Stomach (tissue), 9 donors: ENCODE results near the gene DDX39B. TPM values are rescaled to one million over a fixed set of nuclear protein-coding genes. Genes with fewer than 3 reads are reported as not detected.

Source experiments
- DNase-seq, 2 donors: peaks; one replicate each; pipeline versions ENCODE4 v3.0.0 to v3.0.0-alpha.2; 2013 to 2019
- H3K27ac ChIP-seq, 5 donors: fragments of 200-600 bp in 4 of 5; sonication (generic) in 4 of 5; one replicate each; pipeline ENCODE4 v1.5.1; 2013 to 2019; ENCODE audit warnings: mild to moderate bottlenecking in 1 of 5, moderate library complexity in 1 of 5
- H3K27me3 ChIP-seq, 3 donors: fragments of 200-600 bp; sonication (generic); one replicate each; pipeline ENCODE4 v1.5.1; 2017 to 2019; ENCODE audit warnings: mixed run types in 1 of 3
- H3K36me3 ChIP-seq, 4 donors: fragments of 200-600 bp; sonication (generic); 1 replicate in 3 of 4; 2 replicates in 1 of 4; pipeline ENCODE4 v1.5.1; 2016 to 2019
- H3K4me1 ChIP-seq, 4 donors: fragments of 200-600 bp; sonication (generic); one replicate each; pipeline ENCODE4 v1.5.1; 2016 to 2019
- H3K4me3 ChIP-seq, 4 donors: fragments of 200-600 bp; sonication (generic) in 3 of 4; one replicate each; pipeline ENCODE4 v1.5.1; 2016 to 2019; ENCODE audit warnings: mild to moderate bottlenecking in 1 of 4
- H3K9me3 ChIP-seq, 4 donors: fragments of 200-600 bp; sonication (generic); one replicate each; pipeline ENCODE4 v1.5.1; 2016 to 2019
- EP300 ChIP-seq: sonication (generic); formaldehyde crosslinking; IDR thresholded peaks from one replicate; pipeline ENCODE4 v1.6.1; 2017; ENCODE audit warnings: antibody characterized with exemption
- POLR2A ChIP-seq, 4 donors: fragments of 450-650 bp; IDR thresholded peaks; one replicate each; pipeline ENCODE4 v1.6.1; 2016; ENCODE audit warnings: antibody characterized with exemption in 4 of 4, control low read depth in 2 of 4, mild to moderate bottlenecking in 1 of 4, moderate library complexity in 1 of 4
- POLR2AphosphoS5 ChIP-seq, 3 donors: sonication (generic); formaldehyde crosslinking; IDR thresholded peaks; one replicate each; pipeline ENCODE4 v1.6.1; 2016; ENCODE audit warnings: antibody characterized with exemption in 3 of 3
- WGBS, 5 donors: extraction: QIAGEN DNeasy Blood & Tissue Kit in 3 of 5; methylation state at CpG; one replicate each; pipeline versions ENCODE4 v1.1.5 to v1.1.7; 2013 to 2018; 5-methylcytosine and 5-hydroxymethylcytosine counted together
- intact Hi-C: fragments of 100-400 bp; cut with DNase I; formaldehyde crosslinking; loops from one replicate; pipeline ENCODE4 v1.15.1; 2023; ENCODE audit warnings: low total_unique reads
- polyA plus RNA-seq, 3 donors: library from polyadenylated mRNA; stranded (reverse); fragments of 200-250 nt; gene quantifications; one replicate each; pipeline ENCODE4 v1.2.3, GENCODE V29; 2013
- small RNA-seq, 4 donors: library from RNA; depleted of rRNA; stranded (forward); fragments of <200 nt; gene quantifications; one replicate each; pipeline ENCODE3, GENCODE V24; 2016
- total RNA-seq, 5 donors: library from RNA; depleted of rRNA; stranded (reverse); fragments of >200 nt; gene quantifications; one replicate each; pipeline versions ENCODE4 v1.1.0 to v1.2.3, GENCODE V29; 2014 to 2016
- TF ChIP-seq, protein P1 (sequence below), 7 experiments: fragments of 450-650 bp in 4 of 7; fragments of 200-600 bp in 3 of 7; sonication (generic) in 3 of 7; IDR thresholded peaks; one replicate each; pipeline ENCODE4 v1.5.1; 2016 to 2019; ENCODE audit warnings: antibody characterized with exemption in 7 of 7, control low read depth in 2 of 7, mild to moderate bottlenecking in 1 of 7
- donor health status: healthy with polysubstance abuse.
- donor health status: Bipolar disorder and iron deficiency.
- donor health status: healthy.

DDX39B gene
- total and polyA plus RNA-seq, 8 donors = 198 to 445 (median 255) TPM

DNA sequence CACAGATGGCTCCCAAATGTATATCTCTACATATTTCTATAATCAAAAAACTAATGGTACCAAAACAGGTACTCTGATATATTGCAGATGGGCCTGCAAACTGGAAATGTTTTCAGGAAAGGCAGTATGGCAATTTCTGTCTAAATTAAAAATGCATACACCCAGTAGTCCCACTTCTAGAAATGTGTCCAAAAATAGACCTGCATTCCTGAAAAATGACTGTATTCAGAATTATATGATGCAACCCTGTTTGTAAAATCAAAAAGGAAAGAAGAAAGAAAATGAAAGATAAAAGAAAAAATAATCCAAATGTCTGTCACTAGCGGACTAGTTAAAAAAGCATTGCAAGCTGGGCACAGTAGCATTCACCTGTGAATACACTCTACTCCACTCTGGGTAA lies 56.7 kb downstream of the DDX39B start:
- H3K27ac ChIP-seq = no peak overlapping the region
- no peaks in the 10 kb centered on the region for H3K27me3 ChIP-seq
- no peaks in the 10 kb centered on the region for H3K4me1 ChIP-seq
- TF ChIP-seq, protein P1, sequence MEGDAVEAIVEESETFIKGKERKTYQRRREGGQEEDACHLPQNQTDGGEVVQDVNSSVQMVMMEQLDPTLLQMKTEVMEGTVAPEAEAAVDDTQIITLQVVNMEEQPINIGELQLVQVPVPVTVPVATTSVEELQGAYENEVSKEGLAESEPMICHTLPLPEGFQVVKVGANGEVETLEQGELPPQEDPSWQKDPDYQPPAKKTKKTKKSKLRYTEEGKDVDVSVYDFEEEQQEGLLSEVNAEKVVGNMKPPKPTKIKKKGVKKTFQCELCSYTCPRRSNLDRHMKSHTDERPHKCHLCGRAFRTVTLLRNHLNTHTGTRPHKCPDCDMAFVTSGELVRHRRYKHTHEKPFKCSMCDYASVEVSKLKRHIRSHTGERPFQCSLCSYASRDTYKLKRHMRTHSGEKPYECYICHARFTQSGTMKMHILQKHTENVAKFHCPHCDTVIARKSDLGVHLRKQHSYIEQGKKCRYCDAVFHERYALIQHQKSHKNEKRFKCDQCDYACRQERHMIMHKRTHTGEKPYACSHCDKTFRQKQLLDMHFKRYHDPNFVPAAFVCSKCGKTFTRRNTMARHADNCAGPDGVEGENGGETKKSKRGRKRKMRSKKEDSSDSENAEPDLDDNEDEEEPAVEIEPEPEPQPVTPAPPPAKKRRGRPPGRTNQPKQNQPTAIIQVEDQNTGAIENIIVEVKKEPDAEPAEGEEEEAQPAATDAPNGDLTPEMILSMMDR (IDR thresholded peaks at IDR 0.05) = no peak
- TF ChIP-seq POLR2AphosphoS5 (IDR thresholded peaks at IDR 0.05) (no peak), EP300 (no peak), POLR2A (IDR thresholded peaks at IDR 0.05) (no peak)
- WGBS, 5 donors = 69 to 93% (median 89%) methylated on average over 1 of the region's 1 CpG
- no peaks in the 10 kb centered on the region for H3K9me3 ChIP-seq
- H3K36me3 ChIP-seq = no peaks in the 10 kb centered on the region
- DNase-seq = no peak
- no peak overlapping the region for H3K4me3 ChIP-seq
- intact Hi-C loops = no loop called here

DNA sequence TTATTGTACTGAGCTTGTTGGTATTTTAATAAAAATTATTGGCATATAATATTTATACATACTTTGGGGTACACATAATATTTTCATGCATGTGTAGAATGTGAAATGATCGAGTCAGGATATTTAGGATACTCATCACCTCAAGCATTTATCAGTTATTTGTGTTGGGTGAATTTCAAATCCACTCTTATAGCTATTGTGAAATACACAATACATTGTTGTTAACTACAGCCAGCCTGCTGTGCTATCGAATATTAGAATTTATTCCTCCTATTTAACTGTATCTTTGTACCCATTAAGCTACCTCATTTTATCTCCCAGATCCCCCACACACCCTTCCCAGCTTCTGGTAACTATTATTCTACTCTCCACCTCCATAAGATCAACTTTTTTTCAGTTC lies 58.4 kb downstream of the DDX39B start:
- Histone ChIP-seq H3K36me3 (no peaks in the 10 kb centered on the region), H3K9me3 (no peaks in the 10 kb centered on the region), H3K27ac (no peak overlapping the region), H3K4me3 (no peak overlapping the region), H3K27me3 (no peaks in the 10 kb centered on the region), H3K4me1 (no peaks in the 10 kb centered on the region)
- no peak for DNase-seq
- intact Hi-C loops = no loop called here
- WGBS, 5 donors = 45 to 74% (median 49%) methylated on average over 2 of the region's 2 CpGs
- TF ChIP-seq, protein P1 (IDR thresholded peaks at IDR 0.05) = no peak
- no peak for TF ChIP-seq POLR2AphosphoS5 (IDR thresholded peaks at IDR 0.05)
- TF ChIP-seq POLR2A (IDR thresholded peaks at IDR 0.05) = no peak
- TF ChIP-seq EP300 = no peak

DNA sequence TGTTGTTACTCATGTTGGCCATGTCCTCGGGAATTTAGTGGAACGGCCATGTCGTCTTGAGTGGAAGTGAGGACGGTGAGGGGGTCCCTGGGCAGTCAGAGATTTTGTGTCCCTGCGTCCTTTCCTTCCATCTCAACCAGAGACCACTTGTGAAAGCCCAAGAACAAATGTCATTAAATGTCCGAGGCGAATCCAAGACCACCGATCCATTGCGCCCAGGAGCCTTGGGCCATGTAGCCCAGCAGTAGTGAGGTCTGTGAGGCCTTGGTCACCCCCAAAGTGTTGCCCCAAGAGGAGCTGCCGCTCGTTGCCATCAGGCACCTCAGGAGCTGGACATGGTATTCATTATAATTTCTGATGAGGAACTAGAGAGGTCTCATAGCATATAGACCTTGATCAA lies 61.2 kb downstream of the DDX39B start:
- no peak for TF ChIP-seq POLR2A (IDR thresholded peaks at IDR 0.05)
- TF ChIP-seq, protein P1 (IDR thresholded peaks at IDR 0.05) = no peak
- TF ChIP-seq POLR2AphosphoS5 (IDR thresholded peaks at IDR 0.05) = no peak
- TF ChIP-seq EP300 = no peak
- intact Hi-C loops = no loop called here

More for the DNA sequence above, 61.2 kb downstream of the DDX39B start:
- Histone ChIP-seq H3K36me3 (no peaks in the 10 kb centered on the region), H3K27ac (no peak overlapping the region), H3K4me1 (no peaks in the 10 kb centered on the region), H3K4me3 (no peak overlapping the region), H3K27me3 (no peaks in the 10 kb centered on the region), H3K9me3 (no peaks in the 10 kb centered on the region)
- DNase-seq = no peak
- WGBS, 5 donors = 81 to 89% (median 86%) methylated on average over 11 of the region's 11 CpGs

Small RNAs within 50 kb of the gene (small RNA-seq; reads per million reads assigned to genes)
- gene AL663061.1 (0 reads per million in 4 donors), gene RF00019 (0 reads per million in 4 donors), gene SNORD117 (107 to 376 (median 246) reads per million in 4 donors), gene SNORD84 (0 reads per million in 4 donors)

Other genes starting within 250 kb of the DDX39B start
- 1,000 to 10,000 TPM in 3 of 5 donors, 100 to 1,000 TPM in 2; 134 to 1,907 (median 1,119) TPM for gene HLA-B, start 184.8 kb downstream of the DDX39B start, total RNA-seq
- gene HLA-B, start 184.8 kb downstream of the DDX39B start, polyA plus RNA-seq = 100 to 1,000 TPM; 302 to 830 (median 436) TPM
- gene MICA, start 138.4 kb downstream of the DDX39B start, total RNA-seq = 10 to 100 TPM in 3 of 5 donors, 1 to 10 TPM in 2; 2.0 to 13.4 (median 11.1) TPM
- gene MICA, start 138.4 kb downstream of the DDX39B start, polyA plus RNA-seq = 10 to 100 TPM in 2 of 3 donors, 1 to 10 TPM in 1; 9.9 to 13.6 (median 13.1) TPM
- gene MICB, start 43.9 kb downstream of the DDX39B start, total RNA-seq = 1 to 10 TPM in 1 of 5 donors, under 1 TPM in 2, not detected in 2; 0.29 to 1.7 (median 0.89) TPM
- 1 to 10 TPM in 1 of 3 donors, under 1 TPM in 2; 0.76 to 1.4 (median 0.83) TPM for gene MICB, start 43.9 kb downstream of the DDX39B start, polyA plus RNA-seq
- not detected for gene MCCD1, start 13.0 kb downstream of the DDX39B start, total RNA-seq
- not detected for gene MCCD1, start 13.0 kb downstream of the DDX39B start, polyA plus RNA-seq
- 1 to 10 TPM in 2 of 5 donors, under 1 TPM in 1, not detected in 2; 0.87 to 4.6 (median 2.3) TPM for gene ATP6V1G2, start 4.6 kb upstream of the DDX39B start, total RNA-seq
- gene ATP6V1G2, start 4.6 kb upstream of the DDX39B start, polyA plus RNA-seq = 1 to 10 TPM in 2 of 3 donors, under 1 TPM in 1; 0.98 to 3.7 (median 1.2) TPM
- 10 to 100 TPM in 4 of 5 donors, under 1 TPM in 1; 0.45 to 51.9 (median 13.6) TPM for gene NFKBIL1, start 5.6 kb upstream of the DDX39B start, total RNA-seq
- 10 to 100 TPM; 23.9 to 45.1 (median 29.9) TPM for gene NFKBIL1, start 5.6 kb upstream of the DDX39B start, polyA plus RNA-seq
- gene LTA, start 30.3 kb upstream of the DDX39B start, total RNA-seq = not detected
- gene LTA, start 30.3 kb upstream of the DDX39B start, polyA plus RNA-seq = under 1 TPM in 1 of 3 donors, not detected in 2; 0.18 TPM
- gene TNF, start 33.6 kb upstream of the DDX39B start, total RNA-seq = under 1 TPM in 1 of 5 donors, not detected in 4; 0.58 TPM
- gene TNF, start 33.6 kb upstream of the DDX39B start, polyA plus RNA-seq = under 1 TPM in 2 of 3 donors, not detected in 1; 0.28 to 0.31 TPM
- 1 to 10 TPM in 1 of 5 donors, not detected in 4; 4.8 TPM for gene LTB, start 40.4 kb upstream of the DDX39B start, total RNA-seq
- 10 to 100 TPM in 1 of 3 donors, 1 to 10 TPM in 2; 4.2 to 13.4 (median 9.0) TPM for gene LTB, start 40.4 kb upstream of the DDX39B start, polyA plus RNA-seq
- gene LST1, start 44.3 kb upstream of the DDX39B start, total RNA-seq = 1 to 10 TPM in 2 of 5 donors, not detected in 3; 2.9 to 6.7 TPM
- 10 to 100 TPM in 2 of 3 donors, 1 to 10 TPM in 1; 8.8 to 35.4 (median 26.7) TPM for gene LST1, start 44.3 kb upstream of the DDX39B start, polyA plus RNA-seq
- not detected for gene NCR3, start 51.0 kb upstream of the DDX39B start, total RNA-seq
- gene NCR3, start 51.0 kb upstream of the DDX39B start, polyA plus RNA-seq = under 1 TPM in 1 of 3 donors, not detected in 2; 0.25 TPM
- gene AIF1, start 73.2 kb upstream of the DDX39B start, total RNA-seq = 10 to 100 TPM in 2 of 5 donors, 1 to 10 TPM in 2, not detected in 1; 3.2 to 38.3 (median 15.6) TPM
- 10 to 100 TPM; 28.2 to 74.2 (median 68.7) TPM for gene AIF1, start 73.2 kb upstream of the DDX39B start, polyA plus RNA-seq
- gene PRRC2A, start 78.7 kb upstream of the DDX39B start, total RNA-seq = 100 to 1,000 TPM in 3 of 5 donors, 10 to 100 TPM in 2; 49.4 to 125 (median 107) TPM
- gene PRRC2A, start 78.7 kb upstream of the DDX39B start, polyA plus RNA-seq = 100 to 1,000 TPM in 1 of 3 donors, 10 to 100 TPM in 2; 56.4 to 109 (median 80.8) TPM
- gene BAG6, start 110.7 kb upstream of the DDX39B start, total RNA-seq = 100 to 1,000 TPM; 111 to 169 (median 141) TPM
- 100 to 1,000 TPM; 157 to 287 (median 180) TPM for gene BAG6, start 110.7 kb upstream of the DDX39B start, polyA plus RNA-seq
- gene APOM, start 113.9 kb upstream of the DDX39B start, total RNA-seq = 1 to 10 TPM in 2 of 5 donors, not detected in 3; 1.3 to 1.9 TPM
- 10 to 100 TPM in 1 of 3 donors, 1 to 10 TPM in 2; 6.4 to 14.2 (median 6.5) TPM for gene APOM, start 113.9 kb upstream of the DDX39B start, polyA plus RNA-seq
- gene C6orf47, start 118.8 kb upstream of the DDX39B start, total RNA-seq = 10 to 100 TPM; 12.8 to 44.9 (median 32.0) TPM
- gene C6orf47, start 118.8 kb upstream of the DDX39B start, polyA plus RNA-seq = 10 to 100 TPM; 10.5 to 16.0 (median 13.0) TPM
- gene GPANK1, start 123.0 kb upstream of the DDX39B start, total RNA-seq = 10 to 100 TPM in 4 of 5 donors, 1 to 10 TPM in 1; 5.8 to 36.8 (median 10.6) TPM
- 10 to 100 TPM; 13.0 to 17.9 (median 13.4) TPM for gene GPANK1, start 123.0 kb upstream of the DDX39B start, polyA plus RNA-seq
- 100 to 1,000 TPM in 3 of 5 donors, 10 to 100 TPM in 2; 11.3 to 375 (median 142) TPM for gene CSNK2B, start 124.1 kb upstream of the DDX39B start, total RNA-seq
- 100 to 1,000 TPM; 152 to 233 (median 181) TPM for gene CSNK2B, start 124.1 kb upstream of the DDX39B start, polyA plus RNA-seq
- 10 to 100 TPM in 2 of 5 donors, 1 to 10 TPM in 2, not detected in 1; 2.7 to 17.1 (median 10.3) TPM for gene LY6G5B, start 128.0 kb upstream of the DDX39B start, total RNA-seq
- 1 to 10 TPM in 2 of 3 donors, under 1 TPM in 1; 0.44 to 4.7 (median 2.1) TPM for gene LY6G5B, start 128.0 kb upstream of the DDX39B start, polyA plus RNA-seq
- gene LY6G5C, start 139.1 kb upstream of the DDX39B start, total RNA-seq = not detected
- 1 to 10 TPM; 1.8 to 4.9 (median 2.7) TPM for gene LY6G5C, start 139.1 kb upstream of the DDX39B start, polyA plus RNA-seq
- gene ABHD16A, start 161.3 kb upstream of the DDX39B start, total RNA-seq = 100 to 1,000 TPM in 1 of 5 donors, 10 to 100 TPM in 4; 40.9 to 122 (median 49.0) TPM
- 10 to 100 TPM; 15.1 to 48.0 (median 20.4) TPM for gene ABHD16A, start 161.3 kb upstream of the DDX39B start, polyA plus RNA-seq
- gene LY6G6F, start 164.9 kb upstream of the DDX39B start, total RNA-seq = not detected
- not detected for gene LY6G6F, start 164.9 kb upstream of the DDX39B start, polyA plus RNA-seq
- gene LY6G6D, start 173.3 kb upstream of the DDX39B start, total RNA-seq = not detected
- not detected for gene LY6G6D, start 173.3 kb upstream of the DDX39B start, polyA plus RNA-seq
- gene LY6G6C, start 179.7 kb upstream of the DDX39B start, total RNA-seq = not detected
- gene LY6G6C, start 179.7 kb upstream of the DDX39B start, polyA plus RNA-seq = under 1 TPM in 1 of 3 donors, not detected in 2; 0.90 TPM
- gene MPIG6B, start 181.4 kb upstream of the DDX39B start, total RNA-seq = not detected
- under 1 TPM in 1 of 3 donors, not detected in 2; 0.10 TPM for gene MPIG6B, start 181.4 kb upstream of the DDX39B start, polyA plus RNA-seq
- 100 to 1,000 TPM in 2 of 5 donors, 10 to 100 TPM in 3; 33.3 to 133 (median 76.1) TPM for gene DDAH2, start 187.3 kb upstream of the DDX39B start, total RNA-seq
- gene DDAH2, start 187.3 kb upstream of the DDX39B start, polyA plus RNA-seq = 10 to 100 TPM; 52.9 to 73.7 (median 57.9) TPM
- gene CLIC1, start 194.5 kb upstream of the DDX39B start, total RNA-seq = 100 to 1,000 TPM in 4 of 5 donors, 10 to 100 TPM in 1; 33.8 to 381 (median 117) TPM
- gene CLIC1, start 194.5 kb upstream of the DDX39B start, polyA plus RNA-seq = 100 to 1,000 TPM; 331 to 597 (median 348) TPM
- gene MSH5, start 198.0 kb upstream of the DDX39B start, total RNA-seq = 10 to 100 TPM in 4 of 5 donors, 1 to 10 TPM in 1; 4.1 to 66.4 (median 21.4) TPM
- 1 to 10 TPM; 2.9 to 9.3 (median 3.2) TPM for gene MSH5, start 198.0 kb upstream of the DDX39B start, polyA plus RNA-seq
- 10 to 100 TPM in 2 of 5 donors, 1 to 10 TPM in 2, not detected in 1; 2.7 to 40.8 (median 7.6) TPM for gene SAPCD1, start 220.7 kb upstream of the DDX39B start, total RNA-seq
- gene SAPCD1, start 220.7 kb upstream of the DDX39B start, polyA plus RNA-seq = 1 to 10 TPM; 2.4 to 5.4 (median 2.9) TPM
- gene VWA7, start 235.3 kb upstream of the DDX39B start, total RNA-seq = 10 to 100 TPM in 1 of 5 donors, 1 to 10 TPM in 3, not detected in 1; 4.2 to 18.3 (median 7.5) TPM
- 1 to 10 TPM; 1.3 to 1.4 (median 1.4) TPM for gene VWA7, start 235.3 kb upstream of the DDX39B start, polyA plus RNA-seq